ENCODE measurements around the gene RNF187.

- TF ChIP-seq CTCF (IDR thresholded peaks at IDR 0.05; ENCODE audit: insufficient read depth, low read depth, low read length) (no peak), EZH2 (IDR thresholded peaks at IDR 0.05; ENCODE audit: insufficient read depth, low read length) (no peak)
These were observed 6.8 kb downstream of the RNF187 start for GRCh38 chr1:228494044-228494353.

Measured in astrocyte (in vitro differentiated cells and primary cell).